Neural cell (in vitro differentiated cells): ENCODE data around the gene RIPK3. TPM values are rescaled to one million over a fixed set of nuclear protein-coding genes. Genes with fewer than 3 reads are reported as not detected.

Experiments used
- H2AFZ ChIP-seq: fragments of 200-600, 300-800 bp; sonication (generic), shearing (Covaris generic); 2 replicates; pipeline ENCODE4 v1.6.0; 2014; ENCODE audit warnings: low read depth, mild to moderate bottlenecking, antibody characterized with exemption, low read length, moderate library complexity
- H3F3A ChIP-seq: fragments of 200-600 bp; shearing (Covaris generic); 2 replicates; pipeline ENCODE4 v1.6.1; 2016; ENCODE audit warnings: mild to moderate bottlenecking, moderate library complexity, mixed read lengths, antibody characterized with exemption, low read length; ENCODE audit not compliant: insufficient read depth, poor library complexity, severe bottlenecking
- H3K27ac ChIP-seq: fragments of 200-600, 300-800 bp; sonication (generic), shearing (Covaris generic); 2 replicates; pipeline ENCODE4 v1.5.1; 2014; ENCODE audit warnings: mild to moderate bottlenecking, low read length, moderate library complexity
- H3K27me3 ChIP-seq: fragments of 300-800, 200-600 bp; sonication (generic), shearing (Covaris generic); 2 replicates; pipeline ENCODE4 v1.6.0; 2014; ENCODE audit warnings: mild to moderate bottlenecking, low read depth, low read length, moderate library complexity; ENCODE audit not compliant: insufficient read depth
- H3K36me3 ChIP-seq: fragments of 300-800, 200-600 bp; sonication (generic), shearing (Covaris generic); 2 replicates; pipeline ENCODE4 v1.5.1; 2014; ENCODE audit warnings: mild to moderate bottlenecking, antibody characterized with exemption, low read length, moderate library complexity; ENCODE audit not compliant: insufficient read depth
- H3K4me2 ChIP-seq: fragments of 300-800, 200-600 bp; sonication (generic), shearing (Covaris generic); 2 replicates; pipeline ENCODE4 v1.6.0; 2014; ENCODE audit warnings: mild to moderate bottlenecking, low read length
- H3K4me3 ChIP-seq: fragments of 300-800, 200-600 bp; sonication (generic), shearing (Covaris generic); 2 replicates; pipeline ENCODE4 v1.5.1; 2014; ENCODE audit warnings: mild to moderate bottlenecking, low read length, moderate library complexity
- H3K79me2 ChIP-seq: fragments of 200-600 bp; shearing (Covaris generic); replicated peaks from 2 replicates; pipeline ENCODE4 v1.6.0; 2014; ENCODE audit warnings: mild to moderate bottlenecking, low read length, moderate library complexity; ENCODE audit not compliant: insufficient read depth
- H3K9ac ChIP-seq: fragments of 300-800, 200-600 bp; sonication (generic), shearing (Covaris generic); 2 replicates; pipeline ENCODE4 v1.6.1; 2016; ENCODE audit warnings: mild to moderate bottlenecking, low read length, mixed read lengths
- H3K9me2 ChIP-seq: fragments of 200-600 bp; shearing (Covaris generic); 2 replicates; pipeline ENCODE4 v1.6.1; 2016; ENCODE audit warnings: mild to moderate bottlenecking, low read length, mixed read lengths; ENCODE audit not compliant: insufficient read depth
- H3K9me3 ChIP-seq: fragments of 200-600, 300-800 bp; sonication (generic), shearing (Covaris generic); 2 replicates; pipeline ENCODE4 v1.6.1; 2016; ENCODE audit warnings: mild to moderate bottlenecking, mixed run types, low read length, moderate library complexity, mixed read lengths
- H4K20me1 ChIP-seq: fragments of 200-600 bp; shearing (Covaris generic); 2 replicates; pipeline ENCODE4 v1.6.1; 2016; ENCODE audit warnings: mild to moderate bottlenecking, mixed run types; ENCODE audit not compliant: insufficient read depth
- CTCF ChIP-seq: fragments of 450-650 bp; IDR thresholded peaks from 2 replicates; pipeline ENCODE4 v1.5.1; 2014; ENCODE audit warnings: antibody characterized with exemption, mild to moderate bottlenecking, moderate library complexity; ENCODE audit not compliant: poor library complexity, severe bottlenecking
- EP300 ChIP-seq: fragments of 450-650 bp; conservative IDR thresholded peaks from 2 replicates; pipeline ENCODE4 v1.6.1; 2014; ENCODE audit warnings: antibody characterized with exemption, mild to moderate bottlenecking, moderate library complexity; ENCODE audit not compliant: poor library complexity, severe bottlenecking
- MXI1 ChIP-seq: fragments of 450-650 bp; conservative IDR thresholded peaks from 2 replicates; pipeline ENCODE4 v1.6.1; 2014; ENCODE audit warnings: antibody characterized with exemption, mild to moderate bottlenecking; ENCODE audit not compliant: poor library complexity, severe bottlenecking
- POLR2AphosphoS5 ChIP-seq: IDR thresholded peaks from 2 replicates; pipeline ENCODE4 v1.6.1; 2012
- RAD21 ChIP-seq: fragments of 450-650 bp; conservative IDR thresholded peaks from 2 replicates; pipeline ENCODE4 v1.6.1; 2014; ENCODE audit warnings: antibody characterized with exemption, mild to moderate bottlenecking, moderate library complexity
- REST ChIP-seq: IDR thresholded peaks from 2 replicates; pipeline ENCODE4 v1.6.1; 2012; ENCODE audit warnings: borderline replicate concordance
- SMC3 ChIP-seq: fragments of 450-650 bp; conservative IDR thresholded peaks from 2 replicates; pipeline ENCODE4 v1.6.1; 2014; ENCODE audit warnings: antibody characterized with exemption, mild to moderate bottlenecking, moderate library complexity; ENCODE audit not compliant: poor library complexity
- TAF1 ChIP-seq: IDR thresholded peaks from 2 replicates; pipeline ENCODE4 v1.6.1; 2012; ENCODE audit warnings: low read depth
- polyA plus RNA-seq: library from polyadenylated mRNA; depleted of rRNA; stranded (reverse); fragments of >200 nt; gene quantifications from 2 replicates; pipeline ENCODE4 v1.2.3, GENCODE V29; 2014

The RIPK3 gene
- polyA plus RNA-seq, 1 donor from 2014 or later, result not detected

GRCh38 chr14:24313913-24314312, 25.9 kb downstream of the RIPK3 start:
- Histone ChIP-seq H3K9me2 (no peaks in the 10 kb centered on the region), H3F3A (no peaks in the 10 kb centered on the region), H3K4me2 (no peak overlapping the region), H3K4me3 (no peak overlapping the region), H3K79me2 (no peaks in the 10 kb centered on the region), H3K9me3 (no peaks in the 10 kb centered on the region), H2AFZ (no peak overlapping the region), H3K27ac (no peak overlapping the region), H3K9ac (no peak overlapping the region), H3K27me3 (peaks cover under 1% of the 10 kb centered on the region), H3K36me3 (no peaks in the 10 kb centered on the region), H4K20me1 (no peaks in the 10 kb centered on the region)
- TF ChIP-seq RAD21 (no peak), SMC3 (no peak), POLR2AphosphoS5 (no peak), MXI1 (no peak), EP300 (no peak), REST (no peak), CTCF (no peak), TAF1 (no peak)

- Histone ChIP-seq H4K20me1 (no peaks in the 10 kb centered on the region), H2AFZ (no peak overlapping the region)
Measured at GRCh38 chr14:24312736-24313507, 26.9 kb downstream of the RIPK3 start.

More at GRCh38 chr14:24312736-24313507, 26.9 kb downstream of the RIPK3 start:
- Histone ChIP-seq H3K4me2 (no peak overlapping the region), H3K9ac (no peak overlapping the region), H3K27ac (no peak overlapping the region), H3K27me3 (no peaks in the 10 kb centered on the region), H3K9me2 (no peaks in the 10 kb centered on the region), H3K4me3 (no peak overlapping the region), H3K9me3 (no peaks in the 10 kb centered on the region), H3K79me2 (no peaks in the 10 kb centered on the region), H3F3A (no peaks in the 10 kb centered on the region), H3K36me3 (no peaks in the 10 kb centered on the region)
- TF ChIP-seq MXI1 (no peak), REST (no peak)
